Right atrium auricular region (tissue), 2 donors: ENCODE results near the gene CDC42EP3. TPM values are rescaled to one million over a fixed set of nuclear protein-coding genes. Genes with fewer than 3 reads are reported as not detected.

ENCODE experiments used
- DNase-seq: peaks from one replicate; pipeline ENCODE4 v3.0.0-alpha.2; 2019; ENCODE audit warnings: low spot score
- H3K27ac ChIP-seq, 2 donors: fragments of 200-600 bp; sonication (generic); 1 replicate in 1 of 2; 2 replicates in 1 of 2; pipeline ENCODE4 v1.5.1; 2016 to 2019
- H3K27me3 ChIP-seq, 2 donors: fragments of 200-600 bp; sonication (generic); one replicate each; pipeline versions ENCODE4 v1.5.1 to v1.6.0; 2017 to 2019
- H3K36me3 ChIP-seq: fragments of 200-600 bp; sonication (generic); one replicate; pipeline ENCODE4 v1.5.1; 2016
- H3K4me1 ChIP-seq, 2 donors: fragments of 200-600 bp; sonication (generic); one replicate each; pipeline versions ENCODE4 v1.5.1 to v1.6.0; 2017 to 2019
- H3K4me3 ChIP-seq, 2 donors: fragments of 200-600 bp; sonication (generic); 1 replicate in 1 of 2; 2 replicates in 1 of 2; pipeline ENCODE4 v1.5.1; 2017 to 2019; ENCODE audit warnings: mild to moderate bottlenecking in 1 of 2, moderate library complexity in 1 of 2
- H3K9me3 ChIP-seq, 2 donors: fragments of 200-600 bp; sonication (generic); one replicate each; pipeline ENCODE4 v1.5.1; 2019
- CTCF ChIP-seq, 2 donors: fragments of 200-600 bp; sonication (generic); IDR thresholded peaks; one replicate each; pipeline ENCODE4 v1.5.1; 2019; ENCODE audit warnings: antibody characterized with exemption in 2 of 2
- total RNA-seq, 2 donors: library from RNA; depleted of rRNA; stranded (reverse); fragments of >200 nt; gene quantifications; one replicate each; pipeline ENCODE4 v1.1.0, GENCODE V29; 2016

The CDC42EP3 gene
- total RNA-seq, 2 donors from 2014 or later, result 38.5 to 105 TPM

GRCh38 chr2:37683241-37683640 is 11.8 kb upstream of the CDC42EP3 start:
- no peak overlapping the region for H3K27ac ChIP-seq
- DNase-seq, result no peak
- H3K4me1 ChIP-seq, result no peaks in the 10 kb centered on the region
- no peaks in the 10 kb centered on the region for H3K36me3 ChIP-seq
- H3K27me3 ChIP-seq, result no peaks in the 10 kb centered on the region
- no peak for TF ChIP-seq CTCF (IDR thresholded peaks at IDR 0.05)
- H3K9me3 ChIP-seq, result no peaks in the 10 kb centered on the region
- no peak overlapping the region for H3K4me3 ChIP-seq

- H3K27me3 ChIP-seq, result no peaks in the 10 kb centered on the region
- TF ChIP-seq CTCF (IDR thresholded peaks at IDR 0.05), result no peak
These were observed 11.0 kb upstream of the CDC42EP3 start for GRCh38 chr2:37682473-37682872.

GRCh38 chr2:37681587-37681986 is 10.1 kb upstream of the CDC42EP3 start:
- H3K4me3 ChIP-seq, result no peak overlapping the region
- no peaks in the 10 kb centered on the region for H3K9me3 ChIP-seq
- H3K27me3 ChIP-seq, result no peaks in the 10 kb centered on the region
- no peaks in the 10 kb centered on the region for H3K36me3 ChIP-seq
- no peak for DNase-seq
- no peaks in the 10 kb centered on the region for H3K4me1 ChIP-seq
- TF ChIP-seq CTCF (IDR thresholded peaks at IDR 0.05), result no peak
- H3K27ac ChIP-seq, result no peak overlapping the region

More at GRCh38 chr2:37682473-37682872, 11.0 kb upstream of the CDC42EP3 start:
- H3K9me3 ChIP-seq, result no peaks in the 10 kb centered on the region
- no peaks in the 10 kb centered on the region for H3K36me3 ChIP-seq
- no peak for DNase-seq
- no peak overlapping the region for H3K27ac ChIP-seq
- no peaks in the 10 kb centered on the region for H3K4me1 ChIP-seq
- H3K4me3 ChIP-seq, result no peak overlapping the region

GRCh38 chr2:37679072-37679695 is 7.7 kb upstream of the CDC42EP3 start:
- Histone ChIP-seq H3K9me3 (no peaks in the 10 kb centered on the region), H3K4me3 (no peak overlapping the region), H3K36me3 (no peaks in the 10 kb centered on the region), H3K27ac (no peak overlapping the region), H3K27me3 (no peaks in the 10 kb centered on the region), H3K4me1 (no peaks in the 10 kb centered on the region)
- TF ChIP-seq CTCF (IDR thresholded peaks at IDR 0.05), result no peak
- DNase-seq, result no peak

GRCh38 chr2:37676274-37676673 is 4.8 kb upstream of the CDC42EP3 start:
- Histone ChIP-seq H3K27me3 (no peaks in the 10 kb centered on the region), H3K27ac (no peak overlapping the region), H3K4me1 (no peaks in the 10 kb centered on the region), H3K36me3 (no peaks in the 10 kb centered on the region), H3K9me3 (no peaks in the 10 kb centered on the region), H3K4me3 (no peak overlapping the region)
- no peak for TF ChIP-seq CTCF (IDR thresholded peaks at IDR 0.05)
- no peak for DNase-seq

GRCh38 chr2:37674946-37675345 is 3.5 kb upstream of the CDC42EP3 start:
- peaks cover 0 to 4% of the 10 kb centered on the region in 2 donors for H3K4me1 ChIP-seq
- H3K9me3 ChIP-seq, result no peaks in the 10 kb centered on the region
- TF ChIP-seq CTCF (IDR thresholded peaks at IDR 0.05), result no peak
- H3K27ac ChIP-seq, result no peak overlapping the region
- H3K27me3 ChIP-seq, result no peaks in the 10 kb centered on the region
- DNase-seq, result no peak
- H3K36me3 ChIP-seq, result no peaks in the 10 kb centered on the region
- no peak overlapping the region for H3K4me3 ChIP-seq
